Stimulated activated CD4-positive, alpha-beta T cell treated with anti-CD3 and anti-CD28 coated beads, TNF-alpha, amount 100 ng/mL, for 48 hours (primary cell): ENCODE measurements around the gene SLC26A6.
A peak's percentile ranks its signal among the peaks of the same experiment; 100 is the strongest.

ENCODE experiments used
- DNase-seq, 3 donors: peaks; one replicate each; pipeline ENCODE4 v3.0.0-alpha.2; 2020; ENCODE audit warnings: low read depth in 3 of 3

Gene SLC26A6

GRCh38 chr3:48631516-48632448 is 3.5 kb downstream of the SLC26A6 start:
- no peak for DNase-seq

GRCh38 chr3:48630833-48631232 is 4.4 kb downstream of the SLC26A6 start:
- DNase-seq = no peak

GRCh38 chr3:48630407-48630806 is 4.9 kb downstream of the SLC26A6 start:
- no peak for DNase-seq

- no peak for DNase-seq
Observed at GRCh38 chr3:48629894-48630293, 5.4 kb downstream of the SLC26A6 start.

- no peak for DNase-seq
Observed at GRCh38 chr3:48628277-48629017, 6.8 kb downstream of the SLC26A6 start.

- DNase-seq = no peak
Observed at GRCh38 chr3:48625600-48625999, 9.7 kb downstream of the SLC26A6 start.

- no peak for DNase-seq
Observed at GRCh38 chr3:48624767-48625166, 10.5 kb downstream of the SLC26A6 start.

GRCh38 chr3:48623851-48624547 is 11.3 kb downstream of the SLC26A6 start:
- no peak for DNase-seq

- DNase-seq = no peak
Observed at GRCh38 chr3:48621461-48621869, 13.8 kb downstream of the SLC26A6 start, which contains the start of gene TMEM89. TMEM89 (minus strand) TSS chr3:48621769; CDS start chr3:48621756, 13 bp downstream.

- no peak for DNase-seq
Observed at GRCh38 chr3:48619541-48620524, 15.4 kb downstream of the SLC26A6 start.

GRCh38 chr3:48617559-48617958 is 17.7 kb downstream of the SLC26A6 start:
- DNase-seq = no peak

- DNase-seq = no peak
Observed at GRCh38 chr3:48614044-48614443, 21.2 kb downstream of the SLC26A6 start.

GRCh38 chr3:48612309-48612708 is 23.0 kb downstream of the SLC26A6 start:
- DNase-seq = no peak

GRCh38 chr3:48609088-48610005 is 25.9 kb downstream of the SLC26A6 start, which contains the start of gene UQCRC1:
UQCRC1 (minus strand) TSS chr3:48609646; CDS start chr3:48609620, 26 bp downstream.
- DNase-seq = peak; percentile 85 to 87 (median 85)

GRCh38 chr3:48607519-48607918 is 27.7 kb downstream of the SLC26A6 start:
- DNase-seq = peak in 1 of 3 donors; percentile 13

GRCh38 chr3:48601622-48601994 is 33.7 kb downstream of the SLC26A6 start:
- DNase-seq = no peak

GRCh38 chr3:48600711-48601621 is 34.3 kb downstream of the SLC26A6 start:
- DNase-seq = no peak

GRCh38 chr3:48599509-48600285 is 35.6 kb downstream of the SLC26A6 start:
- DNase-seq = no peak
